ENCODE measurements around the gene ATG3.
"Not testable (repeated sequence)": the region's sequence is repeated elsewhere in the genome, so short reads cannot be mapped to it uniquely, and the experiment has no call there.

The ATG3 gene

DNA sequence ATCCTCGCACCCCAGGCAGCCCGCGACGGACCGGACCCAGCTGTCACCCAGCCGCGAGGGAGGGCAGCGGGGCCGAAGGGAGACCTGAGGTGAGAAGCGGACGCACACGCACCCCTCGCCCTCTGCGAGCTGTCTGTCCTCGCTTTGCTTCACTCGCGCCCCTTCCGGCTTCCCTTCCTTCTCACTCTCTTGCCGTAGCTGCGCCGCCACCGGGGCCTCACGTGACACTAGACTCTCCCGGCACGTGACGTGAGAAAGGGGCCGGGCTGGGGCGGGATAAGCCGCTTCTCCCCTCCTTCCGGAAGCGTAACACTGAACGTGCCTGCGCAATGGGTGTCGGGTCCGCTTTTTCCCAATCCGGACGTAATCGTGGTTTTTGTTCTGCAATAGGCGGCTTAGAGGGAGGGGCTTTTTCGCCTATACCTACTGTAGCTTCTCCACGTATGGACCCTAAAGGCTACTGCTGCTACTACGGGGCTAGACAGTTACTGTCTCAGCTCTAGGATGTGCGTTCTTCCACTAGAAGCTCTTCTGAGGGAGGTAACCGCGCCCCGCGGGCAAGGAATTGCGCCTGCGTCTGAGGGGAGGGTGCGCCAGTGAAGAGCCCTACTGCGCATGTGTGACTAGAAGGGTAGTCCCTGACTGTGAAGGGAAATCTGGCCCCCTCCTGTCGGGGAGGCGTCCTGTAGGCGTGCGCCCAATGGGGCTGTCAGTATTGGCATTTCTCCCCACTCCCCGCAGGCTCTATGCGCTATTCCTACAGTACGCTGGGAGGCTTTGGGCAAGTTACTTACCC, at the start of gene ATG3, which contains the start of gene SLC35A5:
Gene ATG3, minus strand, starts transcription at position 229 of the 796 bp plus-strand sequence. CDS start 434 bp downstream, outside the sequence.
Gene SLC35A5, plus strand, starts transcription at position 312 of the 796 bp plus-strand sequence. CDS start 1,359 bp downstream, outside the sequence.
- DNase-seq (ENCODE audit: low spot score): peak; percentile 98

- no peak for DNase-seq (ENCODE audit: low spot score)
These were observed 48.4 kb upstream of the ATG3 start for GRCh38 chr3:112610121-112610520.

- no peak for DNase-seq (ENCODE audit: low spot score)
These were observed 46.1 kb upstream of the ATG3 start for GRCh38 chr3:112607863-112608262.

DNA sequence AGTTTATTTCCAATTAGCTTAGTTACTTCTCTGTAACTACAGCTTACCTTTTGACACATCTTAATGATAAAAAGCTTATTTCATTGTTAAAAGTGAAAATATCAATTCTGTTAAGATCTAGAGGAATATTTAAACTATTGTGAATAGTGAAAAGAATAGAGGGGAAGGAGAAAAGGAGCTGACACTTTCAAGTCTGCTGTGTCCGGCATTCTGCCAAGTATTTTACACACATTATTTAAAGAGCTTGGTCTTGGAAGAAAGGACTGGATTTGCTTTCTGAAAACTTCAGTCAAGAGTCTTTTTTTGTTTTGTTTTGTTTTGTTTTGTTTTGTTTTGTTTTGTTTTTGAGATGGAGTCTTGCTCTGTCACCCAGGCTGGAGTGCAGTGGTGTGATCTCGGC, 44.3 kb upstream of the ATG3 start:
- no peak for DNase-seq (ENCODE audit: low spot score)

GRCh38 chr3:112605285-112605684, 43.5 kb upstream of the ATG3 start:
- DNase-seq (ENCODE audit: low spot score): no peak

- DNase-seq (ENCODE audit: low spot score): no peak
These were observed 42.8 kb upstream of the ATG3 start for GRCh38 chr3:112604536-112604935.

GRCh38 chr3:112602217-112602838, 40.6 kb upstream of the ATG3 start:
- DNase-seq (ENCODE audit: low spot score): no peak

- no peak for DNase-seq (ENCODE audit: low spot score)
These were observed 37.0 kb upstream of the ATG3 start for GRCh38 chr3:112598731-112599130.

DNA sequence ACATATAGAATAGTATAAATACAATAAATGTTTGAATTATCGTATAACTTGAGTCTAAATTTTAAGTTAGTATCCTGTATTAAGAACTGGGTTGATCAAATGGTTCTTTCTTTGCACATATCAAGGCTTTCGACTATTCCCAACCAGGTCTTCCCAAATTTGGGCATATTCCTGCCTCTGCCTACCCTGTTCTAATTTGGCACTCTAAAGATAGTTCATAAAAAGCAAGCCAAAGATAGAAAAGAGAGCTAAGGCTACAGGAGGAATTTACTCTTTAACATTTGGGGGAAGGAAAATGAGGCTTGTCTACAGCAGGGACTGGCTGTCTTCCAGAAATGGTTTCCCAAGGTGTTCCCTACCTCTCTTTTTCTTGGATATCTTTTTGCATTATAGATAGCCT, 36.2 kb upstream of the ATG3 start:
- no peak for DNase-seq (ENCODE audit: low spot score)

- no peak for DNase-seq (ENCODE audit: low spot score)
These were observed 33.1 kb upstream of the ATG3 start for GRCh38 chr3:112594856-112595255.

- DNase-seq (ENCODE audit: low spot score): no peak
These were observed 31.5 kb upstream of the ATG3 start for GRCh38 chr3:112593258-112593657.

- DNase-seq (ENCODE audit: low spot score): no peak
These were observed 25.6 kb upstream of the ATG3 start for GRCh38 chr3:112587336-112587735.

DNA sequence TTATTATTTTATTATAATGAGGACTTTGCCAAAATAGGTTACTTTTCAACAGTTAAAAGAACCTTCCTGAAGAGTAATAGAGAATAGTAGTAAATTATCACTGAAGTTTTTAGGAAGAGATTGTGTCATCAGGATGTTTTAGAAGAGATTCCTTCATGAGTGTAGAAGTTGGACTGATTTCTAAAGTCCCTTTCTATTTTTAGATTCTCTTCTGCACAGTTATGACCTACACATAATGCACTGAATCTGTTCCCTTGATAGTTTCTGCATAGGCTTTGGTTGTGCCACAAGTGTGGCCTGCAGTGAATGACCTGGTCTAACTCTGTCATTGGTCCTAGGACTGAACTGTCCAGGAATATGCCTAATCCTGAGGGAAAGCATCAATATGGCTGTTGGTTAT, 24.0 kb upstream of the ATG3 start:
- DNase-seq (ENCODE audit: low spot score): no peak

GRCh38 chr3:112583105-112583504, 21.3 kb upstream of the ATG3 start:
- DNase-seq (ENCODE audit: low spot score): no peak

DNA sequence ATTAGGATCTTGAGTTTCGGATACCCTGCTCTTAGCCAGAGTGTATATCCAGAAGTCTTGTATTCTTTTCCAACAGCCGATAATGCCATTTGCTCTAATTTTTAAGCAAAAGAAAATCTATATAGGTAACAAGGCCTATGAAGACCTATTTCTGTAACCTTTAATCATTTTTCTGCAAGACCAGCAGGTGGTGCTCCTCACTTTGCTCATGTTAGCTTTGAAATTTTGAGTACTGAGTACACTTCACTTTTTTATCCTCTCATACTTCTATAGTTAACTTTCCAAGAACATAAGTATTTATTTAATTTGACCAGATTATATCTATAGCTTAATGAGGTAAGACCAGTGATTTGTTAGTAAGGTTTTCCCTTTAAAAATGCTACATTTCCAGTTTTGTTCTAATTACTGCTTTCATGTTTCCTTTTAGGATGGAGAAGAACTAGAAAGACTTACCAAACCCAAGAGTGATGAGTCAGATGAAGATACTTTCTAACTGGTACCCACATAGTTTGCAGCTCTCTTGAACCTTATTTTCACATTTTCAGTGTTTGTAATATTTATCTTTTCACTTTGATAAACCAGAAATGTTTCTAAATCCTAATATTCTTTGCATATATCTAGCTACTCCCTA, 20.6 kb upstream of the ATG3 start:
- DNase-seq (ENCODE audit: low spot score): peak; percentile 70

DNA sequence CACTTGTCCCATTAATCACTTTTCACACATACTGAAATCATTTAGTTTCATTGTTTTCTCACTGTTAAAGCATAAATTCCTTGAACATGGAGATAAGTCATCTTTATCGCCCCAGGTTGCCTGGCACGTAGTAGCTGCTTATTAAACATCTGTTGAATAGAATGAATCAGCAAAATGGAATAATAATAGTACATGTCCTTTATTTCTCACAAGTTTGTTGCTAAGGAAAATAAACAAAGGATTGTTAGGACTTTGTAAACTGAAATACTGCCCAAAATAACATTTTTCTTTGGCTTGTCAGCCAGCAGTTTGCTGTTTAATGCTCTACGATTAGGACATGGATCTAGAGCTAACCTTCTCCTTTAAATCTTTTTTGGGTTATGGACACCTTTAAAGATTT, 17.9 kb upstream of the ATG3 start:
- no peak for DNase-seq (ENCODE audit: low spot score)

DNA sequence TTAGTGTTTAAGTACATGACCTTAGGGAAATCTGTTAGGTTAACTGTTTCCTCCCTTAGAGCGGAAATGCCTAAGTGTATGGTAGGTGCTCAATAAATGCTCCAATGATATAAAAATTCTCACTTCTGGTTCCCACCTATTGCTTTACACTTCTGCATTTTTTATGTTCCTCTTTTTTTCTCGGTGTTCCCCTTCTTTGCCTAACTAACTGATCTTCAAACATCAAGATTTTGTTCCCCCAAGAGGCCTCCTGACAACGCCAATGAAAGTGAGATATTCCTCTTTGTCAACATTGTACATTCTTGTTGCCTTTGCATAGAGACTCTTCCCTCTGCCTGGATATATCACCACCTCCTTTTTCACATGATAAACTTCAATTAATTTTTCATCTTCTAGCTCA, 17.5 kb upstream of the ATG3 start:
- DNase-seq (ENCODE audit: low spot score): no peak

DNA sequence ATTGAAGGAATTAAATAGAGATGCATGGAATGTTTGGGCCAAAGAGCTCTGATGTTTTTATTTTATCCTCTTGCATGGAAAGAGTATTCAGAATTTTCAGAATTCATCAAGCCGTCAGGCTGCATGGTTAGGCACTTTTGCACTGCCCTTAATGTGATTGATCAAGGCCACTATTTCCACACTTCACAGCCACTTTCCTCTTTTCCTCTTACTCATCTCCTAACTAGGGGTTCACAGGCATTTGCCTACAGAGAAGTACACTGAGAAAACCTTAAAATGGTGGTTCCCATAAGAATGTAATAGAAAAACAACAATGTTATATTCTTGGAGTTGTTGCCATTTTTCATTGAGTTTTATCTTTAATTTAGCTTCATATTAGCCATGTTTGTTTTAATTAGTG, 10.9 kb upstream of the ATG3 start:
- no peak for DNase-seq (ENCODE audit: low spot score)

DNA sequence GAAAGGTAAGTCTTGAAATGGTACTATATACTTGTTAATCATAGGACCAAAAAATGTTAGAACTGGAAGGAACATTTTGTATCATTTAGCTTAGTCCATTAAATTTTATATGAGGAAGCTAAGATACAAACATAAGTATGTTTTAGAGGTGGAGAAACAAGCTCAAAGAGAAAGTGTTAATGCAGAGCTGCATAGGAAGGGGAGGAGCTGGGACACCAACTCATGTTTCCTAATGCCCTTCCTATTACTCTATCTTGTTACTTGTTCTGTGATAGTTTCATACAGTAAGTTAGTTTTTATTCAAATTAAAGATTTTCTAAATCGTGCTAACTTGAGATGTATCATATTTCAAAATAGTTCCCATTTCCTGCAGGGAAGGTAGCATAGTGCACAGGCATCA, 7.5 kb upstream of the ATG3 start:
- DNase-seq (ENCODE audit: low spot score): no peak

DNA sequence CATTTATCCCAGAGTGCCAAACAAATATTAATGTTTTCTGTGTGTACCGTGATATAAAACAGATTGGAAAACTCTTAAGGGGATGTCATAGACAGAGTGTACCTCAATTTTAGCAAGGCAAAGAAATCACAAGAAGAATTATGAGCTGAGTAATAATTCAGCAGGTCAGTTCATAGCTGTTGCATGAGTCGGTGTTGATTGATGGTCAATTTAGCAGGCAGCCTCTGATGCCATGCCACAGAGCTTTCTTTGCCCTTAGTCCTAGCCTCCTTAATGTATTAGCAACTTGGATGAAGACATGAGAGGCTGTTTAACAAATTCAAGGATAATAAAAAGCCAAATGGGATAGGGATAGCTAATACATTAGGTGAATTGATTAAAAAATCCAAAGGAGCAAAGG, 6.9 kb upstream of the ATG3 start:
- DNase-seq (ENCODE audit: low spot score): no peak

DNA sequence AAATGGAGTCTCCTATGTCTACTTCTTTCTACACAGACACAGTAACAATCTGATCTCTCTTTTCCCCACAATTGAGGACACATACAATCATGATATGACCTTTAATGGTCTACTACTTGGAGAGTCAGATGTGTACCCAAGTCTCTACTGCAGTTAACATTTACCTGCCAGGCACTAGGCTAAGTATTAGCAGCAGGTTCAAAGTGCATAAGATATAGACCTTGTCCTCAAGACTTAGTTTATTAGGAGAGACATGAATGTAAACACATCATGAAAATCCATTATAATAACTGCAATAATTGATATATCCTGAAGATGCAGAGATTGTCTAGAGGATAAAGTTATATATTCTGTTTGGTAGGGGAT, 3.2 kb upstream of the ATG3 start:
- no peak for DNase-seq (ENCODE audit: low spot score)

GRCh38 chr3:112564247-112564939, 2.6 kb upstream of the ATG3 start:
- not testable (repeated sequence) for DNase-seq (ENCODE audit: low spot score)

- peak; percentile 55 for DNase-seq (ENCODE audit: low spot score)
These were observed 353 bp downstream of the ATG3 start for GRCh38 chr3:112561484-112561733.
